ENCODE results near the gene THSD8. TPM values are rescaled to one million over a fixed set of nuclear protein-coding genes. Genes with fewer than 3 reads are reported as not detected.

Gene THSD8
- total RNA-seq, 1 donor from 2014 or later, result 34.7 TPM

DNA sequence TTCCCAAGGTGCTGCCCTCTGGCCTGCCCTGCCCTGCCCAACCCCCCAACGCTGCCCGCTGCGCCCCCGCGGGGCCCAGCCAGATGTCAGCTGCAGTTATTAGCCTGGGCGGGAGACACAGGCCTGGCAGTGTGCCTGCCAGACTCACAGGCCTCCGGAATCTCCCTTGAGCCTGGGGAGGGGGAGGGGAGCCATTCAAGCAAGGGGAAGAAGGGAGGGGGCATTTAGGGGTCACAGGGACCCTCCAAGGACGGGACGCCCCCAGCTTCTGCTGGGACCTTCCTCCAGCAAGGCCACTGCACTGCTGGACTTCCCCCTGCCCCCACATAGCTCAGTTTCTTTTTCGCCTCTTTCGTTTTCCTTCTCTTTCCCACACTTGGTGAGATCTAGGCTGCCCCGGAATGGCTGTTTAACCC, 13.2 kb upstream of the THSD8 start:
- H3K9me3 Mint-ChIP-seq, result no peaks in the 10 kb centered on the region
- H3K4me1 Mint-ChIP-seq, result peaks cover 32% of the 10 kb centered on the region
- no peak for DNase-seq (ENCODE audit: low read depth, low spot score)
- peaks cover 11% of the 10 kb centered on the region for H3K27me3 Mint-ChIP-seq (ENCODE audit: low read depth)
- no peak overlapping the region for H3K27ac Mint-ChIP-seq (ENCODE audit: unreplicated experiment)
- TF ChIP-seq, protein P1, sequence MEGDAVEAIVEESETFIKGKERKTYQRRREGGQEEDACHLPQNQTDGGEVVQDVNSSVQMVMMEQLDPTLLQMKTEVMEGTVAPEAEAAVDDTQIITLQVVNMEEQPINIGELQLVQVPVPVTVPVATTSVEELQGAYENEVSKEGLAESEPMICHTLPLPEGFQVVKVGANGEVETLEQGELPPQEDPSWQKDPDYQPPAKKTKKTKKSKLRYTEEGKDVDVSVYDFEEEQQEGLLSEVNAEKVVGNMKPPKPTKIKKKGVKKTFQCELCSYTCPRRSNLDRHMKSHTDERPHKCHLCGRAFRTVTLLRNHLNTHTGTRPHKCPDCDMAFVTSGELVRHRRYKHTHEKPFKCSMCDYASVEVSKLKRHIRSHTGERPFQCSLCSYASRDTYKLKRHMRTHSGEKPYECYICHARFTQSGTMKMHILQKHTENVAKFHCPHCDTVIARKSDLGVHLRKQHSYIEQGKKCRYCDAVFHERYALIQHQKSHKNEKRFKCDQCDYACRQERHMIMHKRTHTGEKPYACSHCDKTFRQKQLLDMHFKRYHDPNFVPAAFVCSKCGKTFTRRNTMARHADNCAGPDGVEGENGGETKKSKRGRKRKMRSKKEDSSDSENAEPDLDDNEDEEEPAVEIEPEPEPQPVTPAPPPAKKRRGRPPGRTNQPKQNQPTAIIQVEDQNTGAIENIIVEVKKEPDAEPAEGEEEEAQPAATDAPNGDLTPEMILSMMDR (conservative IDR thresholded peaks at IDR 0.05), result no peak
- H3K4me3 Mint-ChIP-seq, result peak overlapping the region; percentile 83
- H3K36me3 Mint-ChIP-seq (ENCODE audit: low read depth), result no peaks in the 10 kb centered on the region

DNA sequence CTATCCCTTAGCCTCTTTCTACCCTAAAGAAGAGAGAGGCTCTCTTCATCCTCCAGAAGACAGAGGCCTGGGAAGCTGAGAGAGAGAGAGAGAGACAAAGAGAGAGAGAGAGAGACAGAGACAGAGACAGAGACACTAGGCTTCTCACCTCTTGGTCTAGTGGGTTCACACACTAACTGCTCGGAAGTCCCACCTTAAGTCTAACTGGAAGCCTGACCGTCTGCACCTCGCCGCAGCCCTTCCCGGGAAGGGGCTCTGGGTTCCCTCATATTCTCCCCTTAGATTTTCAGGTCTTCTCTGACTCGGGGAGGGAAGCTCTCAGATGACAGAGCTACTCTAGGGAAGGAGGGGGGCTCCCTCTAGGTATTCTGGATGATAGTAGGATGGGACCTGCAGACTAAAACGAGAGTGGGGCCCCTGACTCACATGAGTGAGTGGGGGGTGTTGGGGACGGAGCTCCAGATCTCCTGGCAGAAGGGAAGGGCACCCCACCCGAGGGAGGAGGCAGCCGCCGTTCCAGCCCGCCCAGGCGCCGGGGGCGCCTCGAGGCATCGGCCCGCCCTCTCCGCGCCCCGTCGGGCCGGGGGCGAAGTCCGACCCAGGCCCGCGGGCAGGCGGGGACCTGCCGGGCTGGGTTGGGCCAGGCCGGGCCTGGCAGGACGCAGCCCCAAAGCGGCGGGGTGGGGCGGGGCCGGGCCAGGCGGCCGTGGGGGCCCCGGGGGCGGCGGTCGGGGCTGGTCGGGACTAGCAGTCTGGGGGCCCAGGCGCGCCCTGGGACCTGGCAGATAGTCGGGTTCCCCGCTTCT, 12.6 kb upstream of the THSD8 start:
- Mint-ChIP-seq H3K27ac (ENCODE audit: unreplicated experiment) (peak overlapping the region; percentile 39), H3K36me3 (ENCODE audit: low read depth) (no peaks in the 10 kb centered on the region), H3K27me3 (ENCODE audit: low read depth) (peaks cover 15% of the 10 kb centered on the region), H3K9me3 (no peaks in the 10 kb centered on the region), H3K4me3 (peak overlapping the region; percentile 83), H3K4me1 (peaks cover 35% of the 10 kb centered on the region)
- no peak for DNase-seq (ENCODE audit: low read depth, low spot score)
- TF ChIP-seq, protein P1 (conservative IDR thresholded peaks at IDR 0.05), result no peak

DNA sequence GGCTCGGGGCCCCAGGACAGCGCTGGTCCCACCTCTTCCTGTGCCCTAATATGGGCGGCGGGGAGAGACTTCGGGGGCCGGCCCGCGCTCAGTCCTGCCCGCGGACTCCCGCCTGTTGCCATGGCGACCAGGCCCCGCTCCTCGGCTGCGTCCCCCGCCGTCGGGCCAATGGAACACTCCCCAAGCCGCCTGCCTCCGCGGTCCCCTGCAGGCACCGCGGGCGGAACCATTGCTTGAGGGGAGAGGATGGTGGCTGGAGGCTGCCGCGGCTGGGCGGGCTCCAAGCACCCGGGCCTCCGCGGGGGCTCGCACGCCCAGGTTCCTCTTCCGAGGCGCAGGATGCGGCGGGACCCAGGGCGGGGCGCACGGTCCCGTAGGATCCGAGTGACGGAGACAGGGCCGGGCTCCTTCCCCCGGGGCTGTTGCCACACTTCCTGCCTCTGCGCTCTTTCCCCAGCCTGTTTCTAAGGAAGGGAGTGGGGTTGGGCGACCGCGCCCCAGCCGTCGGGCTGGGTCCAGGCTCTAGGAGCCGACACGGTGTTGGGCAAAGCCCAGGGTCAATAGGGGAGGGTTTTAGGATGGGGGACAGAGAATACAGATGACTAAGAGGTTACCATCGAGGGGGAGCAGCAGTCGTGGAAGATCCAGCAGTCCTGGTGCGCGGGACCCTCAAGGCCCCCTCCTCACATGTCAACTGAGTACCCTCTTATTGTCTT, 11.8 kb upstream of the THSD8 start:
- H3K4me1 Mint-ChIP-seq, result peaks cover 39% of the 10 kb centered on the region
- peaks cover 15% of the 10 kb centered on the region for H3K27me3 Mint-ChIP-seq (ENCODE audit: low read depth)
- H3K9me3 Mint-ChIP-seq, result no peaks in the 10 kb centered on the region
- TF ChIP-seq, protein P1 (conservative IDR thresholded peaks at IDR 0.05), result no peak
- no peaks in the 10 kb centered on the region for H3K36me3 Mint-ChIP-seq (ENCODE audit: low read depth)
- H3K27ac Mint-ChIP-seq (ENCODE audit: unreplicated experiment), result peak overlapping the region; percentile 86
- H3K4me3 Mint-ChIP-seq, result peak overlapping the region; percentile 80
- DNase-seq (ENCODE audit: low read depth, low spot score), result peak; percentile 89

DNA sequence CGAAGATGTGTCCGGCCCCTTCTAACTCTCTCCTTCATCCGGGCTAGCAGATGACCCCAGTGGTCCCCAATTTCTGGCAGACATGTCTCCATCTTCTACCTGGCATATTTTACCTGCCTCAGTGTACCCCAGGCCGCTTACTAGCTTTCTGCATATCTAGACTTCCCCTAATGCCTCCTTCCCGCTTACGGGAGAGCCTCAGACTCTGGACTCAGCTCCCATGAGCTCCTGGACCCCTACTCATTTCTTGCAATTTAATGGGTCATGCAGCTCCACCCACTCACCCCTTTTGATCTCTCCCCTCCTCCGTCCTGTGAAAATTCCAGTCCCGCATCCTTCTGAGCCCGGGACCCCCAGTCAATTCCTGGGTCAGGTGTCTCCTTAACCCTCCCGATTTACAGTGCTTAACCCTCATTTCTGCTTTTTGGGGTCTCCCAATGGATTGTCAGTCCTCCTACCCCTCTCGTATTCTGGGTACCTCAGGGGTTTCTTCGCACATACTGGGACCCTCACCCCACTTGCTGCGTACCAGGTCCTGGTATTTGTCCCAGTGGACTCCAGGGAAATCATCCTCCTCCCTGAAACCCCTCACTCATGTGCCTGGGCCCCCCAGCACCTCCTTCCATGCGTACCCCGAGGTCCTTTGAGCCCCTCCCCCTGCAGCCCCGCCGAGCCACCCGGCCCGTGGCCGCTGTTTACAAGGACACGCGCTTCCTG, 11.1 kb upstream of the THSD8 start:
- TF ChIP-seq, protein P1 (conservative IDR thresholded peaks at IDR 0.05), result no peak
- no peak for DNase-seq (ENCODE audit: low read depth, low spot score)
- Mint-ChIP-seq H3K36me3 (ENCODE audit: low read depth) (no peaks in the 10 kb centered on the region), H3K4me1 (peaks cover 41% of the 10 kb centered on the region), H3K9me3 (no peaks in the 10 kb centered on the region), H3K27ac (ENCODE audit: unreplicated experiment) (no peak overlapping the region), H3K4me3 (peak overlapping the region; percentile 80), H3K27me3 (ENCODE audit: low read depth) (peaks cover 15% of the 10 kb centered on the region)

DNA sequence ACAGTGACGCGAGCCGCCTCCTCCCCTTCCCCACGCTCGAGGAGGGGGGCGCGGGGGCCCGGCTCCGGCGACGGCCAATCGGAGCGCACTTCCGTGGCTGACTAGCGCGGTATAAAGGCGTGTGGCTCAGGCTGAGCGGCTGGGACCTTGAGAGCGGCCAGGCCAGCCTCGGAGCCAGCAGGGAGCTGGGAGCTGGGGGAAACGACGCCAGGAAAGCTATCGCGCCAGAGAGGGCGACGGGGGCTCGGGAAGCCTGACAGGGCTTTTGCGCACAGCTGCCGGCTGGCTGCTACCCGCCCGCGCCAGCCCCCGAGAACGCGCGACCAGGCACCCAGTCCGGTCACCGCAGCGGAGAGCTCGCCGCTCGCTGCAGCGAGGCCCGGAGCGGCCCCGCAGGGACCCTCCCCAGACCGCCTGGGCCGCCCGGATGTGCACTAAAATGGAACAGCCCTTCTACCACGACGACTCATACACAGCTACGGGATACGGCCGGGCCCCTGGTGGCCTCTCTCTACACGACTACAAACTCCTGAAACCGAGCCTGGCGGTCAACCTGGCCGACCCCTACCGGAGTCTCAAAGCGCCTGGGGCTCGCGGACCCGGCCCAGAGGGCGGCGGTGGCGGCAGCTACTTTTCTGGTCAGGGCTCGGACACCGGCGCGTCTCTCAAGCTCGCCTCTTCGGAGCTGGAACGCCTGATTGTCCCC, 10.4 kb upstream of the THSD8 start, which contains the start of gene JUNB:
JUNB (plus strand) TSS at position 142 of the 706 bp plus-strand sequence; CDS start at position 428, 286 bp downstream.
- Mint-ChIP-seq H3K9me3 (no peaks in the 10 kb centered on the region), H3K4me3 (peak within 1 kb of the TSS; percentile 94), H3K27me3 (ENCODE audit: low read depth) (peaks cover 18% of the 10 kb centered on the region), H3K36me3 (ENCODE audit: low read depth) (no peaks in the 10 kb centered on the region), H3K27ac (ENCODE audit: unreplicated experiment) (peak within 1 kb of the TSS; percentile 90), H3K4me1 (peaks cover 48% of the 10 kb centered on the region)
- TF ChIP-seq, protein P1 (conservative IDR thresholded peaks at IDR 0.05), result peak; percentile 35
- DNase-seq (ENCODE audit: low read depth, low spot score), result peak; percentile 88

Data from neural crest cell (in vitro differentiated cells).